Activated CD8-positive, alpha-beta memory T cell treated with anti-CD3 and anti-CD28 coated beads, Interleukin-2, amount 50 U/mL, for 1 hour (primary cell): ENCODE results near the gene C2CD4D.
"Not testable (repeated sequence)": the region's sequence is repeated elsewhere in the genome, so short reads cannot be mapped to it uniquely, and the experiment has no call there.

Source experiments
- DNase-seq: peaks from one replicate; pipeline ENCODE4 v3.0.0-alpha.2; 2020; ENCODE audit errors: extremely low read depth

Gene C2CD4D

DNA sequence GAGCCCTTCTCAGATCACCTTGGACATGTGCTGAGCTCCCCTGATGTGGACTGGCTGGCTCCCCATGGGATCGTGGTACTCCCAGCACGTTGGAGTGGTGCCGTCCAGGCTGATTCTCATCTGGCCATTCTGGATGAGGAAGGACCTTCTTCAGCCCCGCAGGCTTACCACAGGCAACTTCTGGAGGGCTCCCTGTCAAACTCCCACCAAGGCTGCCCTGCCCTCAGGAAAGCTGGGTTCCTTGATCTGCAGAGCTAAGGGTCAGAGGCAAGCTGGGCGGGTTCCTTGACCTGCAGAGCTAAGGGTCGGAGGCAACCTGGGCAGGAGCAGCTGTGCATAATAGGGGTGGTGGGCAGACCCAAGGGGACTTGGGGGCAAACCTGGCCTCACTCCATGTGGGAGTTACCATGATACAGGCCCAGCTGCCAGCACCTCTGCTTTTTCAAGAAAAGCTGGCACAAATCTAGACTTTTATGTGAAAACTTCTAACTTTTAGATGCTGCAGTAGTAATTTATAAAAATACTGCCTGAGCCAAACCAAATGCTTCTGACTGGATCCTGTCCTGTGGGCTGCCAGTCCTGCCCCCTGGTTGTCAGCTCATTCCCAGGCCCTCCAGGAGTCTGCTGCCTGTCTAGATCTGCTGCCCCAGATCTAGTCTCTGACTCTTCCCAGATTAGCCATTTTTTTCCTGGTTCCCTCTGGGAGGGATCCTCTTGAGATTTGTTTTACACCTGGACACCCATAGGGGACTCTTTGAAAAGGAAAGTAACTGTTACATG, 19.5 kb upstream of the C2CD4D start:
- no peak for DNase-seq

DNA sequence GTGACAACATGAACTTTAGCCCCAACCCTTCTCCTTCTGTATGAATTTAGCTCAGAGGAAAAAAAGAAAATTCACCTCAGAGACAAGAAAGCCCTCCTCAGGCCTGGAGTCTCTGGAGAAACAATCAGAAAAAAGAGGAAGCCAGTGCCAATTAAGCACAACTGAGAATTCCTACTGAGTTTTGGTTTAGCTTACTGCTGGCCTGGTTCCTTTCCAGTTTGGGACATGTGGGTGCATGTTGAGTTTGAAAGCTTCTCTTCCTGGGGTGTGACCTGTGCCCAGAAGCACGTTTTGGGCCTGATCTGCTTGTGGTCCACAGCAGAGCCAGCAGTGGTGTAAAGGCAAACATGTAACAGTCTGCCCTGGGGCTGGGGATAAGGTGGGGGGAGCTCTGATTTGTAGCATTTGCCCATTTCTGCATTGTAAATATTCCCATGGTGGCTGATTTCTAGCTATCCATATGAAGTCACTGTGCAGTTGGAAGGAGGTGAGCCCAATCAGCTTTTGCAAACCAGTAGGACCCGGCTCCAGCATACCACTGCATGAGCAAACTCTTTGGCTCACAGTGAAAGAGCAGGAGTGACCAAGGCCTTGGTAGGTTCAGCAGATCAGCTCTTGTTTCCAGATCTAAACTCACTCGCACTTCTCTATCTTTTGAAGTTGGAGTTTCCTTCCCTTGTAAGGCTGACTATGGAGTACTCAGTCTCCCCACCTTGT, 18.6 kb upstream of the C2CD4D start:
- DNase-seq: no peak

DNA sequence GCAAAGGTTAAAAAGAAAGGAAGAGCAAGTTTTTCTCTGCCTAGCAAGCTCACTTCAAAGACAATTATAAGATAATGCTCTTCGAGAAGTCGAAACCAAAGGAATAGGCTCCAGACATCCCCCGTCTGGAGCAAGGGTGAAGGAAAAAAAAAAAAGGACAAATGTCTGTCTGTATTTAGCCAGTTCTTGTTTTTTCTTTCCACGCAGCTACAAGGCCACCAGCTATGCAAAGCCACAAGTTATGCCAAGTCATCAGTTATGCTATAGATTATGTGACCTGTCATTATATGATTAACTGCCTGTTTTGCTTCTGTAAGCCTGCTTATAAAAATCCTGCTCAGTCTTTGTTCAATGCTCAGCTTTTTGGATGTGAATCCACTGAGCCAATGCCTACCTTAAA, 16.3 kb upstream of the C2CD4D start:
- DNase-seq: no peak

DNA sequence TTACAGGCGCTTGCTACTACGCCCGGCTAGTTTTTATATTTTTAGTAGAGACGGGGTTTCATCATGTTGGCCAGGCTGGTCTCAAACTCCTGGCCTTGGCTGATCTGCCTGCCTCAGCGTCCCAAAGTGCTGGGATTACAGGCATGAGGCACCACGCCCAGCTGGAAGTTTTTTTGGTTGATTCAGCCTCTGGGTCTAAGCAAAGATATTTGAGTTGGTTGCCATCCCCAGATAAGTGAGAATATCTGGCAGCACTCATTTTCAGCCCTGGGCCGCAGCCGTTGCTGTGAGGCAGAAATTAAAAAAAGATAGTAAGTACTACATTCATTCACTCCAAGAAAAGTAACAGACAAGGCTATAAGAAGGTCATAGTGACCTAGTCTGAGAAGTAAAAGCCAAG, 15.9 kb upstream of the C2CD4D start:
- not testable (repeated sequence) for DNase-seq

DNA sequence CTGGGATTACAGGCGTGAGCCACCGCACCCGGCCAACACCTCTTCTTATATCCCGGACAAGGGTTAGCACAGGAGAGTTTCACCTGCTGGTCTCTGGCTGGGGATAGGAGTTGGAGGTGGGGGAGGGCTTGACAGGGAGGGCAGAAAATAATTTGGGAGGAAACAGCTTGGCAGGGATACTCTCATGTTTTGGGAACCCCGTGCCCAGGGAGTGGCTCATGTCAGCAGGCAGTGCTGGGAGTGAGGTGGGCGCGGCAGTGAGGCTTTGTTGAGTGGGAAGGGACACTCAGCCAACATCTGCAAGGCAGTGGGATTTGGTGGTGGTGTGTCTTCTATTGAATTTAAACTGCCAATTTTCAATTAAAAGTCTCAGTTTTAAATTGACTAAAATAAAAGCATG, 15.0 kb upstream of the C2CD4D start:
- DNase-seq: no peak

DNA sequence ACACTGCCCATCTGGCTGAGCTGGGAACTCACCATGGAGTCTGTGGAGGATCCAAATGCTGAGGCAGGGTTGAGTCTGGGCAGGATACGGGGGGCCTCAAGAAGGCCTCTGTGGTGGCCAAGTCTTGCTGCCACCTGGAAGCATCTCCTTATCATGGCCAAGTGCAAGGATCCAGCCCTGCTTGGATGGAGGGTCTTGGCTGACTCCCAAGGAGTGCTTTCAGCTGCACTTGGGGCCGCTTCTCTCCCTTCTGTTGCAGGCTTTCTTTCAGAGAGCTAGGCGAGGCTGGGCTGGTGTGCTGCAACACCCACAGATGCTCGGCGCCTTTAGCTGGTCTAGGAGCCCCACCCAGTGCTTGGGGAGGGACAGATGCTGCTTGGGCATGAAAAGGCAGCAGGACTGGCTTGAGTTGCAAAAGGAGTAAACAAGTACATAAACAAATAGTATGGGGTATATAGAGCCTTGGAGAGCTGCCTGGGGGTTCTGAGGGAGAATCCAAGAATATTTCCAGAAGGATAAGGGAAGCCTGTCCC, 13.9 kb upstream of the C2CD4D start, which contains the start of gene THEM5:
TSS of gene THEM5 (minus strand) at position 302 of the 533 bp plus-strand sequence. CDS start at position 155, 147 bp downstream.
- no peak for DNase-seq

DNA sequence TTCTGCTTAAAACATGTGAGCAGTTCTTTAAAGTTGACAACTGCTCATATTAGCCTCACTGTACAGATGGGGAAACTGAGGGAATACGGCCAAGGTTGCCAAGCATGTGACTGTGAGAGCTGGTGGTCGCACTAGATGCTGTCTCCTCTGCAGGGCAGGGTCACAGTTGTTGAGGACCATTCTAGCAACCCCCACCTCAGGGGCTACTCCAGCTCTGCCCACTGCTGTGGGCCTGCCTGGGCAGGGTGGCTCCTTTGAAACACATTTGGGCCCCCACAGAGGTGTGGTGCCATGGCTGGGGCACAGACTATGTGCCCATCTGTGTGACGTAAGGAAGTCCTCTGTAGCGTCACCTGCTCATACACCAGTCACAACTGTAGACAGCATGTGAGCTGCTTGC, 13.1 kb upstream of the C2CD4D start:
- DNase-seq: no peak

DNA sequence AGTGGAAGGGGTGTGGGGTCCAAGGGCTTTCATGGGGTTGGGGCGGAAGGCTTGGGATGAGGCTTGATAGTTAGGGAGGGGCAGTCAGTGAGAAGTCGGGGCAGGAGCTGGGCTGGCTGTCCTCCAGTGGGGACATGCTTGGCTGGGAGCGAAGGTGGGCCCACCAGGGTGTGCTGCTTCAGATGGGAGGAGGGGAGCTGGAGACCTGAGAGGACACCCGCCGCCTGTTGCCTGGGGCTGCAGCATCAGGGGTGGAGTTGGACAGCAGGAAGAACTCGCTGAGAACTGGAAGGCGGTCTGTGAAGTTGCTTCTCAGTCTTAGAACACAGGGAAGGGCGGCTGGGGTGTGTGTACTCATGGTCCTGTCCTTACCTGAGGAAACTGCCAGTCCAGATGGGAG, 12.3 kb upstream of the C2CD4D start:
- DNase-seq: no peak

DNA sequence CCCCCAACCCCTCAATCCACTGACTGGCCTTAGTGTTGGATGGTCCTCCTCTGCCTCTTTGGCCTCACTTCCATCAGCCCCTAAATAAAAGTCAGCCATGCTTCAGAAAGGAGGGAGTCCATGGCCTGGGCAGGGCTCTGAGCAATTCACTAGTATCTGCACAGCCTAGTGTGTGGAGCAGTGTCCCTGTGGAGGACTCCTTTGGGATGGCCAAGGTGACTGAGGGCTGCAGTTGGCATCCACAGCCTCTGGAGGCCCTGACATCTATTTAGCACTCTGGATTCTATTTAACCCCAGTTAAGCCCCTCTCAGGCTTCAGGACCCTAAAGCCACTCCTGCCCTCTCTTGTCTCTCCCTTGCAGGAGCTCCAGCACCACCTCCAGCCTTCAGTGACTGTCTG, 10.3 kb upstream of the C2CD4D start:
- no peak for DNase-seq

DNA sequence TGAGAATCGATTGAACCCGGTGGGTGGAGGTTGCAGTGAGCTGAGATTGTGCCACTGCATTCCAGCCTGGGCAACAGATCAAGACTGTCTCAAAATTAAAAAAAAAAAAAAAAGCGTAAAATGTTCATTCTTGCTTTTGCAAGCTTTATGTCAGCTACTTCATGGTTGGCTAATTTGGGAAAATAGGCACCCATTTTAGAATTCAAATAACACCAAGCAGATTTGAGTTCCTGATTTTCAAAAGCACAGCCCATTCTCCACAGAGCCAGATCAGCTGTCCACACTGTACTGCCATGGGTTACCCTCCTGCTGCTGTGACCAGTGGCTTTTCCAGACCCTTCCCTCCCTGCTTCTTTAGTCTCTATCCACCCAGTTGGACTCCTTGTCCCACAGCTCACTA, 9.5 kb upstream of the C2CD4D start:
- no peak for DNase-seq

DNA sequence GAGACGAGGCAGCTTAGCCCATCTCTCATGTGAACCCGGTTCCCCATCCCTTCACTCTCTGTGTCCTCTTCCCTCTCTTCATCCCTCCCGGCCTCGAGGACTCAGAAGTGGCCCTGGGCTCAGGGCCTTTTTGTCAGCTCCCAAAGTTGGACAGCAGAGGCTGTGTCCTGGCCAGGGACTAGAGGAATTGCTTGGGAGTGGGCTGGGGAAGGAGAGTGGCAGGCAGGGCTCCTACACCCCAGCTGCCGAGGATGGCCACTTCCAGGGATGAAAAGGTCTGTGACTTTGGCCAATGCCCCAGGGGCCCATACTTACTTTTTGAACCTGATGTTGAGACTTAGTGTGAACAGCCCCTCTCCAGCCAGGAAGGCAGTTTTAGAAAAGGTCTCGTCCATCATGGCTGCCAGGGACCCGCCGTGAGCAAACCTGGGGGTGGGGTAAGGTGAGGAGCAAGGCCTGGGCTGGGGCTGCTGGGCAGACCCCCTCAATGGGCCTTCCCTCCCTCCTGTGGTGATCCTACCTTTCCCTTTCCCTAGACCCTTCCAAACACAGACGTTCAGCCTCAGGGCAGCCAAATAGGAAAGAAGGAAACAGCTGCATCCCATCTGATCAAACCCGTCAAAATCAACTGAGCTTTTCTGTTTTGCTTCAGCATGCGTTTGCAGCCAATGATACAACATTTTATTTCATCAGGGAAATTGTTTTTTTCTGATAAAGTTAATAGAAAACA, 8.4 kb upstream of the C2CD4D start:
- DNase-seq: no peak

DNA sequence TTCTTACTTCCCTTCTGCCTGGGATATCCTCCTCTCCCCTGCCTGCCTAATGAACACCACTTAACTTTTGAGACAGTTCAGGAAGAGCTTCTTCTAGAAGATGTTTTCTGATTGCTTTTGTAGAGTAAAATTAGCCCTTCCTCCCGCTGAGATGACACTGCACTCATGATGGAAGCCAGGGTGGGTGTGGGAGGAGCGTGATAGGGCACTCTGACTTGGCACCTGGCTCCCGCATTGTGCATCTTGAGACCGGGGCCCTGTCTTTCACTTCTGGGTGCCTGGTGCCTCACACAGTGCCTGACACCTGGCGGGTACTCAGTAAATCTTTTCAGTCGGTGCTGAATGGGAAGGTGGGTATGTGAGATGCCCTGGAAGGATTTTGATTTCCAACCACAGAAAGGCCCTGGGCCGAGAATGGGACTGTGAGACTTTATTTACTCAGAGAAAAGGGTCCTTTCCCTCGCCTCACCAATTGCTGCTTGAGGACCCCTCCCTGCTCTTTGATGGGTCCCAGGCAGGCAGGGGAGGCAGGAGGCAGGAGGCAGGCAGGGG, 7.1 kb upstream of the C2CD4D start:
- no peak for DNase-seq

DNA sequence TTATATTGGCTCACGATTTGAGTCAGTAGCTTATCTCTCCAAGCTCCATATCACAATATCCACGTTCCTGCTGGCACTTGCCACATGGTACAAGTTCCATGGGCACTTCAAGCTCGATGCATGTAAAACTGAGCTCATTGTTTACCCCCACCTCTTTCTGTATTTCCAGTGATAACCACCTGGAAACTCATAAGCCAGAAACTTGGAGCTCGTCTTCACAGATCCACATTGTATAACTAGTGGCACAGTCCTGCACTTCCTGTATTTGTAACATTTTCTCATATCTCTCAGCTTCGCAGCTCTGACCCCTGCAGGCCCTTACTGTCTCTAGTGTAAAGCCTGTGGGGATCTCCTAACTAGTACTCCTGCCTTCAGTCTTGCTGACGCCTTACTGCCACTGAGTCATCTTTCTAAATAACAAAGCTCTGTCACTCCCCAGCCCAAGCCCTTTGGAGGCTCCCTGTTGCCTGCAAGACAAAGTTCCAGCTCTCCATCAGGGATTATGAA, 6.5 kb upstream of the C2CD4D start:
- DNase-seq: no peak

DNA sequence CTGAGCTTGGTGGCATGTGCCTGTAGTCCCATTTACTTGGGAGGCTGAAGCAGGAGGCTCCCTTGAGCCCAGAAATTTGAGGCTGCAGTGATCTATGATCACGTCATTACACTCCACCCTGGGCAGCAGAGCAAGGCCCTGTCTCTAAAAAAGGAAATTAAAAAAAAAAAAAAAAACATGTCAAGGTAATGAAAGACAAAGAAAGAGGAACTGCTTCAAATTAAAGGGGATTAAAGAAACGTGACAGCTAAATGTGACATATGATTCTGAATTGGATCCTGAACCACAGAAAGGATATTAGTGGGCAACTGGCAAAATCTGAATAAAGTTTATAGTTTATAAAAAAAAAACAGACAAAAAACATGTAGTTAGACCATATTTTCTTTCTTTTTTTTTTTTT, 3.8 kb upstream of the C2CD4D start:
- DNase-seq: no peak

DNA sequence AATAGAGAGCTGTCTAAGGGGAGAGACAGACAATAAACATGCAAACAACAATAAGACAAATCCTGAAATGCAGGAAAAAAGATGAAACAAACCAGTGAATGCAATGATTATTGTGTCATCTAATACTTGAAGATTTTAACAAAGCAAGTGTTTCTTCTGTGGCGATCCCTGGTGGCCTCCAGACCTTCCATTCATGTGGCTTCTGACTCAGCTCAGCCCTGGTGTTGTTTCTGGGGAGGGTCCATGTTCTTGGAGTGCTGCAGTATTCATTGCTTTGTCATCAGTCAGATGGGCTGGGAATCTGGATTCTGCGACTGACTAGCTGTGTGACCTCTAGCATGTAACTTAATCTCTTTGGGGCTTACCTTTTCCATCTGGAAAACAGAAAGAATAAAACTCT, 1.5 kb upstream of the C2CD4D start:
- no peak for DNase-seq

DNA sequence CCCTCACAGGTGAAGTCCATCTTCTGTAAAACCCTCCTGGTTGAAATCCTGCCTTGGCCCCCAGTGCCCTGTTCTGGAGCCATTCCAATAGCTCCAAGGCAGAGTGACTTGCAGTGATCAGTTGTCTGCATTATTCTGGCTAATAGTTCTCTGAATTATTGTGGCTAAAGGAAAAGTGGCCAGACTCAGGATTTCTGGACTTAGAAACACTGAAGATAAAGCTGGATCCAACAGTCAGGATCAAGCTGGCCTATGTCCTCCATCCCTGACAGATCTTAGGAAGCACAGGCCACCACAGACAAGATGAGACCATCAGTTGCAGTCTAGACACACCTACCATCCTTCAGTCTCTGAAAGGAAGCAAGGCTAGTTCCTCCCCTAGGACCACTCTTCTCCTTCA, 801 bp upstream of the C2CD4D start:
- no peak for DNase-seq

DNA sequence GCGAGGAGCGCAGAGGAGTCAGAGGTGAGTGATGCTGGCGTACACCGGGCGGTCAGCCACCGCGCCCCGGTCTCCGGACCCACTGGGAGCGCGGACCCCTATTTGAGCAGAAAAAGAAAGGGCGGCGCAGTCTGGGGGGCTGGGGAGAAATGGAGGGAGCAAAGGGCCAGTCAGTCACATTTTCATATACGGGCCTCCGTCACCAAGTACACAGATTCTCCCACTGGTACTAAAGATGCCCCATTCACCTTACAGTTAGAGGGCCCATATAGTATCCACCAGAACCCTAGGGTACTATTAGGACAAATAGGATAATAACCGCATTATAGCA, 573 bp downstream of the C2CD4D start:
- DNase-seq: no peak

DNA sequence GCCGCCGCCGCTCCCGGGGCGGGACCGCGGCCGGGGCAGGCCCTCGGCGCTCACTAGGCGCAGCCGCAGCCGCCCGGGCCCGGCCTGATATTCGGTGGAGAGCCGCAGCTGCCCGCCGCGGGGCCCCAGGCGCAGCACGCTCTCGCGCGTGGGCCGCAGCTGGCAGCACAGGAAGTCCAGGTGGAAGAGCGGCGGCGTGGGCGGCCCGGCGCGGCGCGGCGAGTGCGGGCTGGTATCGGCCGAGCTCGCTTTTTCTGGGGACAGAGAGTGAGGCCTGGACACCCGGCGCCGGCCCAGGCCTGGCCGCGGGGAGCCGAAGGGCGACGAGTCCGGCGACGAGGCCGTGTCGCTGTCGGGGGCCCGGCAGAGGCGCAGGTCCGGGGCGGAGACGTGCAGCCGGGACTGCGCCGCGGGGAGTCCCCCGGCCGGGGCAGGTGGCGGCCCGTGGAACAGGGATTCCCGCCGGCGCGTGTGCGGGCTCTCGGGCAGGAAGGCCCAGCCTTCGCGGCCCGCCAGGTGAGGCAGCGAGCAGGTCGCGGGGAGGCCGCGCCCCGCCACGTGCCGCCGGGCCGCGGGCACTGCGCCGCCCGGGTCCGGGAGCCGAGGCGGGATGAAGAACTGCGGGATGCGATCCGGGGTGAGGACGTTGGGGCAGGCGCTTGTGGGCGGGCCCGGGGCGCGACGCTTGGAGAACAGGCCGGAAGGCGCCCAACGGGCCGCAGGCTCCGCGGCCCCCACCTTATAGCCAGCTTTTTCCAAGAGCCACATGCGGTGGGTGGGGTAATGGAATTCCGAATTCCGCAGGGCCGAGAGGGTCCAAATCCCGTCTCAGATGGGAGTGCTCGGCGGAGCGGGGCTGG, 1.2 kb downstream of the C2CD4D start:
- no peak for DNase-seq

DNA sequence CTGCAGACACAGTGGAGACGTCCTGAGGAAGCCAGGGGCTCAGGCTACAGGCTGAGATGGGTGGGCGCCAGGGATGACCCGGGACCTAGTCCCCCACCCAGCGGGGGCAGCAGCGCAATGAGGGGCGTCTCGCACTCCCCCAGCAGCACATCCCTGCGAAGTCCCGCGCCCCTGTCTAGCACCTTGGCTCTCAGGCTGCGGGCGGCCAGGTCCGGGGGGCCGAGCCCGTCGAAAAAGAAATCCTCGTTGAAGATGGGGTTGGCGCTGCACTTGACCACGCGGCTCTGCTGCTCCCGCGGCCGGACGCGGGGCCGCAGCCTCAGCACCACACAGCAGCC, 1.8 kb downstream of the C2CD4D start:
- no peak for DNase-seq

DNA sequence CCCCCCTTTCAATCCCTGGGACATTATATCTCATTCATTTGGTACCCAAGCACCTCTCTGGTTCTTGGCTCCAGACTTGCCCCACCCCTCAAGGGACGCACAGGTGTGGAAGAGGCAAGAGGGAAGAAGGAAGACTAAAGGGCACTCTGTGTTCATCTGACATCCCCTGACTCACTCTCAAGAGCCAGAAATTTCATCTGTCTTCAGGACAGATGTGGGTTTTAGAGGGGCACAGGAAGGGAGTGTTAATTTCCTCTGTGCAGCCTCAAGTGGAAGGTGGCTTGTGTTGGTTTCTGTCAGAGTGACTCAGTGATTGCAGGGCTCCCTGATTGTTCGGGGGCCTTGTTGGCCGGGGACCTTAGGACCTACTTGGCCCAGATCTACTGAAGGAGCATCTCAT, 2.4 kb downstream of the C2CD4D start:
- no peak for DNase-seq

DNA sequence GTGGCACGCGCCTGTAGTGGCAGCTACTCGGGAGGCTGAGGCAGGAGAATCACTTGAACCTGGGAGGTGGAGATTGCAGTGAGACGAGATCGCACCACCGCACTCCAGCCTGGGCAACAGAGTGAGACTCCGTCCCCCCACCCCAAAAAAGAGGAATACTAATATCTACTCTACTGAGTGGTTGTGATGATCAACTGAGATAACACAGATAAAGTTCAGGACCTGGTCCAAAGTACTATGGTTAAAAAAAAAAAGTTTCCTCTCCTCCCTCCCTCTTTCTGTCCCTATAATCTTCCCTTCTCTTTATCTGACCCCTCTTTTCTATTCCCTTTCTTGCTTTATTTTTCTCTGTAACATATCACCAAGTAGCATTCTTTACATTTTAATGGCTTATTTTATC, 4.0 kb downstream of the C2CD4D start:
- DNase-seq: no peak
